ENCODE results near the gene PRODH2. TPM values are rescaled to one million over a fixed set of nuclear protein-coding genes. Genes with fewer than 3 reads are reported as not detected.

Gene PRODH2
- total and polyA plus RNA-seq, 3 donors from 2014 or later = 0.99 to 2.7 (median 1.3) TPM

DNA sequence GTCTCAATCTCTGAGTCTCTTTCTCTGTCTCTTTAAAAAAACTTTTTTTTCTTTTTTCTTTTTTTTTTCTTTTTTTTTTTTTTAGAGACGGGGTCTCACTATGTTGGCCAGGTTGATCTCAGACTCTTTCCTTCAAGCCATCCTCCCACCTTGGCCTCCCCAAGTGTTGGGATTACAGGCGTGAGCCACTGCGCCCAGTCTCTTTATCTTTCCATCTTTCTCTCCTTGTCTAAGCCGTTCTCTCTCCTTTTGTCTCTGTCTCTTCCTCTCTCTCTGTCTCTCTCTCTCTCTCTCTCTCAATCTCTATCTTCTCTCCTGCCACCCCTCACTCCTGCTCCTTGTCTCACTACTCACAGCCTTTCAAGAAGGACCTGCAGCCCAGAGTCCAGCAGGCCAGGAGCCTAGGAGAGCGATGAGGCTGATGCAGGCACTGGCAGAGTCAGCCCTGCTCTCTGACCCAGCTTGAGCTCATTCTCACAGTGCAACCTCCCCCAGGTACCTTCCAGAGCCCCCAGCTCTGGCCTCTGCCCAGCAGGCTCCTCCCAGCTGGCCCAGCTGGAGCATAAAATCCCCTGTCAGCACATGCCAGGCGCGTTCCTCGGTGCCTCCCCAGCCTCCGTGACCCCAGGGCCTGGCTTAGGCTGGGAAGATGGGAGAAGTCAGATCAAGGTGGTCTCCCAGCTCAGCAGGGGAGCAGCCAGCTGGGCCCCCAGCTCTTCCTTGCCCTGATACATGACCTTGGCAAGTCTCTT is 39.6 kb upstream of the PRODH2 start, which contains the start of gene NPHS1:
NPHS1 (minus strand) TSS at position 476 of the 752 bp plus-strand sequence. CDS start 667 bp downstream, outside the sequence.
- intact Hi-C loops (cut with DNase I; ENCODE audit: low total_unique reads) = no loop called here

DNA sequence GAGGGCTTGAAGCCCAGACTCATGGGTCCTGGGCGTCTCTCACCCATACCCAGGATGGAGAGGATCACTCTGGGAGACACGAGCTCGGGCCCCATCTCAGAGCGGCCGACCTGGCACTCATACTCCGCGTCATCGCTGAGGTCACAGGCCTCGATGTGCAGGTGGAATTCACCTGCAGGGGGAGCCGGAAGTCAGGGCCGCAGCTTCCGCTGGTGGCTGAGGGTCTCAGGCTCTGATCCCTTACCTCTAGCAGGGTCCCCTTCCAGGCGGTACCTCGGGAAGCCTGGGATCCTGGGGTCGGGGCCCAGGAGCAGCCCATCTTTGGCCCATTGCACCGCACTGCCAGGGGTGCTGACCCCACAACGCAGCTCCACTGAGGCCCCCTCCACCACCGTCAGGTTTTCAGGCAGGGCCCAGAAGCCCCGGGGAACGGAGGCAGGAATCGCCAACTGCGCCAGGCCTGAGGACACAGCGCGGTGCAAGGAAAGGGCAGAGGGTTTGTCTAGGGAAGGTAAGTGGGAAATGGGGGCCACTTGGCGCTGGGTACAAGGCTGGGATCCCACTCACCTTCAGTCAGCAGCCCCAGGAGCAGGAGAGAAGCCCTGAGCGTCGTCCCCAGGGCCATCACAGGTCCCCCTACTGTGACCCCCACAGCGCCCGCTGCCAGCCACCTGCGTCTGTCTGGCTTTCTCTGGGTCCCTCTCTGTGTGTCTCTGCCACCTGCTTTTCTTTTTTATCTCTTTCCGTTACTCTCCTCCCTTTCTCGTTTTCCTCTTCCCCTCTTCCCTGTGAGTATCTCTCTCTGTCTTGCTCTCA is 38.8 kb upstream of the PRODH2 start:
- Histone ChIP-seq H3K4me1 (no peaks in the 10 kb centered on the region), H3K27me3 (no peaks in the 10 kb centered on the region), H3K36me3 (ENCODE audit: low read depth, missing control alignments) (no peaks in the 10 kb centered on the region), H3K4me3 (no peak overlapping the region), H3K9me3 (no peaks in the 10 kb centered on the region), H3K27ac (no peak overlapping the region)
- 57 to 70% methylated on average over 16 to 31 of the region's 32 CpGs for WGBS, 2 donors
- intact Hi-C loops (cut with DNase I; ENCODE audit: low total_unique reads) = no loop called here
- no peak for DNase-seq
- TF ChIP-seq, protein P1, sequence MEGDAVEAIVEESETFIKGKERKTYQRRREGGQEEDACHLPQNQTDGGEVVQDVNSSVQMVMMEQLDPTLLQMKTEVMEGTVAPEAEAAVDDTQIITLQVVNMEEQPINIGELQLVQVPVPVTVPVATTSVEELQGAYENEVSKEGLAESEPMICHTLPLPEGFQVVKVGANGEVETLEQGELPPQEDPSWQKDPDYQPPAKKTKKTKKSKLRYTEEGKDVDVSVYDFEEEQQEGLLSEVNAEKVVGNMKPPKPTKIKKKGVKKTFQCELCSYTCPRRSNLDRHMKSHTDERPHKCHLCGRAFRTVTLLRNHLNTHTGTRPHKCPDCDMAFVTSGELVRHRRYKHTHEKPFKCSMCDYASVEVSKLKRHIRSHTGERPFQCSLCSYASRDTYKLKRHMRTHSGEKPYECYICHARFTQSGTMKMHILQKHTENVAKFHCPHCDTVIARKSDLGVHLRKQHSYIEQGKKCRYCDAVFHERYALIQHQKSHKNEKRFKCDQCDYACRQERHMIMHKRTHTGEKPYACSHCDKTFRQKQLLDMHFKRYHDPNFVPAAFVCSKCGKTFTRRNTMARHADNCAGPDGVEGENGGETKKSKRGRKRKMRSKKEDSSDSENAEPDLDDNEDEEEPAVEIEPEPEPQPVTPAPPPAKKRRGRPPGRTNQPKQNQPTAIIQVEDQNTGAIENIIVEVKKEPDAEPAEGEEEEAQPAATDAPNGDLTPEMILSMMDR (IDR thresholded peaks at IDR 0.05) = no peak
- no peak for TF ChIP-seq POLR2A (IDR thresholded peaks at IDR 0.05)

More for the DNA sequence above, 39.6 kb upstream of the PRODH2 start, which contains the start of gene NPHS1:
- H3K27me3 ChIP-seq = no peaks in the 10 kb centered on the region
- no peaks in the 10 kb centered on the region for H3K36me3 ChIP-seq (ENCODE audit: low read depth, missing control alignments)
- TF ChIP-seq POLR2A (IDR thresholded peaks at IDR 0.05) = no peak
- TF ChIP-seq, protein P1 (IDR thresholded peaks at IDR 0.05) = no peak
- no peak for DNase-seq
- H3K9me3 ChIP-seq = no peaks in the 10 kb centered on the region
- 51 to 61% methylated on average over 9 of the region's 9 CpGs for WGBS, 2 donors
- no peak within 1 kb of the TSS for H3K27ac ChIP-seq
- H3K4me3 ChIP-seq = no peak within 1 kb of the TSS
- H3K4me1 ChIP-seq = peaks cover 3% of the 10 kb centered on the region

DNA sequence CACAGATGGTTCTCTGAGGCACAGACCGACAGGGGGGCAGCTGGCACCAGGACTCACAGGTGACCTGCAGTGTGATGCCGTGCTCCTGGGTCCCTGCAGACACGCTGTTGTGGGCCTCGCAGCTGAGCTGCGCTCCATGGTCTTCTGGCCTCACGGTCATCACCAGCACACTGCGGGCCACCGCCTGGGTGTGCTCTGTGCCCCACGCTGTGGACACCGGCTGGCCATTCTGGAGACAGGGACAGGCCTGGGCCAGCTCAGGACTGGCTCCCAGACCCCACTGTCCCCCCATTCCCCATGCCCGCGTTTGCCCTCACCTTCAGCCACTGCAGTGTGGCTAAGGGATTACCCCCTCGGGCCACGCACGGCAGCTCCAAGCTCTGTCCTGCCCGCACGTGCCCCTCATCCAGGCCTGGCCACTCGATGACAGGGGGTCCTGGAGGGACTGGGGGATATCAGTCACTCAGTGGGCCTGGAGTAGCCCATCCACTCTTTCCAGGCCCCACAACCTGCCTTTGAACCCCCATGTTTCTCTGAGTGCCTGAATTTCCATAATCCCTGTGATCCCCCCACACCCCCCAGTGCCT is 36.4 kb upstream of the PRODH2 start:
- intact Hi-C loops (cut with DNase I; ENCODE audit: low total_unique reads) = no loop called here
- no peaks in the 10 kb centered on the region for H3K36me3 ChIP-seq (ENCODE audit: low read depth, missing control alignments)
- no peak overlapping the region for H3K27ac ChIP-seq
- H3K4me3 ChIP-seq = no peak overlapping the region
- no peaks in the 10 kb centered on the region for H3K9me3 ChIP-seq
- no peak for DNase-seq
- H3K4me1 ChIP-seq = no peaks in the 10 kb centered on the region
- H3K27me3 ChIP-seq = no peaks in the 10 kb centered on the region
- TF ChIP-seq, protein P1 (IDR thresholded peaks at IDR 0.05) = no peak
- TF ChIP-seq POLR2A (IDR thresholded peaks at IDR 0.05) = no peak
- WGBS, 2 donors = 92 to 94% methylated on average over 6 to 18 of the region's 18 CpGs

DNA sequence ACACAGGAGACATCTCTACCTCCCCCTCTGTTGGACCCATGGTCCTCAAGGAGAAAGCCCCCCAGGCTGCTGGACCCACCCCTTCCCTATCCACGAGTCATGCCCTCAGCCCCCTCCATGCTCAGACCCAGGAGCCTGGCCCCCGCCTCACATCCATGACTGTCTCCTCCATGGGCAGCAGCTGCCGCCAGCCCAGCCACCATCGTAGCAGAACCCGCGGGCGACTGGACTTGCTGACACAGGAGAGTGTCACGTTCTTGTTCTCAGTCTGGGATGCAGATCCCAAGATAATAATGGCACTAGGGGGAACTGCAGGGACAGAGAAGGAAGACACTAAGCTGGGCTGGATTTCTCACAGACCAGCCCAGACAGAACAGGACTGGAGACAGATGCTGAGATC is 35.8 kb upstream of the PRODH2 start:
- intact Hi-C loops (cut with DNase I; ENCODE audit: low total_unique reads) = no loop called here
- Histone ChIP-seq H3K9me3 (no peaks in the 10 kb centered on the region), H3K27me3 (no peaks in the 10 kb centered on the region)

More for the DNA sequence above, 35.8 kb upstream of the PRODH2 start:
- no peaks in the 10 kb centered on the region for H3K36me3 ChIP-seq (ENCODE audit: low read depth, missing control alignments)
- TF ChIP-seq, protein P1 (IDR thresholded peaks at IDR 0.05) = no peak
- TF ChIP-seq POLR2A (IDR thresholded peaks at IDR 0.05) = no peak
- H3K4me1 ChIP-seq = no peaks in the 10 kb centered on the region
- no peak for DNase-seq
- WGBS, 2 donors = 80 to 85% methylated on average over 7 to 8 of the region's 8 CpGs
- H3K27ac ChIP-seq = no peak overlapping the region
- no peak overlapping the region for H3K4me3 ChIP-seq

Data from testis (tissue), 3 donors.